HepG2 (cell line): ENCODE measurements around the gene MTREX.

ENCODE experiments used
- BHLHE40 ChIP-seq: IDR thresholded peaks from 2 replicates; pipeline ENCODE4 v1.6.1; 2011; ENCODE audit warnings: low read length, improper control_type of control experiment
- CHCHD3 ChIP-seq: sonication (generic); formaldehyde crosslinking; IDR thresholded peaks from 2 replicates; pipeline ENCODE4 v1.8.0; 2022; ENCODE audit warnings: mild to moderate bottlenecking, missing genetic modification reagents, moderate library complexity
- E2F1 ChIP-seq: sonication (generic); formaldehyde crosslinking; IDR thresholded peaks from 2 replicates; pipeline ENCODE4 v1.5.0; 2020; ENCODE audit warnings: missing genetic modification reagents
- EHMT2 ChIP-seq: fragments of 200-600 bp; sonication (generic); IDR thresholded peaks from 2 replicates; pipeline ENCODE4 v1.7.0; 2017; ENCODE audit warnings: antibody characterized with exemption, low read depth, low read length, borderline replicate concordance
- JARID2 ChIP-seq: sonication (generic); formaldehyde crosslinking; IDR thresholded peaks from 2 replicates; pipeline ENCODE4 v1.8.1; 2023; ENCODE audit warnings: missing genetic modification reagents, inconsistent platforms; ENCODE audit not compliant: insufficient replicate concordance
- MTA1 ChIP-seq: sonication (generic); formaldehyde crosslinking; IDR thresholded peaks from 2 replicates; pipeline ENCODE4 v1.4.0; 2020; ENCODE audit warnings: missing genetic modification reagents, mild to moderate bottlenecking, borderline replicate concordance
- POLR2A ChIP-seq, 2 experiments: IDR thresholded peaks; 2 replicates each; pipeline ENCODE4 v1.6.1; 2011; ENCODE audit warnings: low read depth in 2 of 2, low read length in 2 of 2, mild to moderate bottlenecking in 1 of 2, moderate library complexity in 1 of 2; ENCODE audit not compliant: insufficient read depth in 1 of 2
- PPARG ChIP-seq: conservative IDR thresholded peaks from 2 replicates; pipeline ENCODE4 v1.6.1; 2016; ENCODE audit warnings: missing biosample characterization, missing genetic modification reagents
- SAFB2 ChIP-seq: sonication (generic); formaldehyde crosslinking; IDR thresholded peaks from 2 replicates; pipeline ENCODE4 v1.5.1; 2020; ENCODE audit warnings: missing genetic modification reagents, low read depth, mild to moderate bottlenecking, borderline replicate concordance
- ZC3H4 ChIP-seq: sonication (generic); formaldehyde crosslinking; IDR thresholded peaks from 2 replicates; pipeline ENCODE4 v1.4.0; 2020; ENCODE audit warnings: missing genetic modification reagents, borderline replicate concordance
- ZNF331 ChIP-seq: sonication (generic); formaldehyde crosslinking; IDR thresholded peaks from 2 replicates; pipeline ENCODE4 v1.4.0; 2020; ENCODE audit warnings: missing genetic modification reagents
- ZNF446 ChIP-seq: sonication (generic); formaldehyde crosslinking; IDR thresholded peaks from 2 replicates; pipeline ENCODE4 v1.5.0; 2020; ENCODE audit warnings: mild to moderate bottlenecking, missing genetic modification reagents
- TF ChIP-seq, protein P1 (sequence below): sonication (generic); formaldehyde crosslinking; IDR thresholded peaks from 2 replicates; pipeline ENCODE4 v1.4.0; 2020; ENCODE audit warnings: missing genetic modification reagents
- TF ChIP-seq, protein P2 (sequence below): sonication (generic); formaldehyde crosslinking; IDR thresholded peaks from 2 replicates; pipeline ENCODE4 v1.5.0; 2020; ENCODE audit warnings: mild to moderate bottlenecking, missing genetic modification reagents, moderate library complexity

- TF ChIP-seq POLR2A (IDR thresholded peaks at IDR 0.05; ENCODE audit: insufficient read depth in 1 of 2, low read depth in 2 of 2, low read length in 2 of 2) = no peak
- no peak for TF ChIP-seq ZNF446 (CRISPR knock-in tag)
- TF ChIP-seq, protein P1, sequence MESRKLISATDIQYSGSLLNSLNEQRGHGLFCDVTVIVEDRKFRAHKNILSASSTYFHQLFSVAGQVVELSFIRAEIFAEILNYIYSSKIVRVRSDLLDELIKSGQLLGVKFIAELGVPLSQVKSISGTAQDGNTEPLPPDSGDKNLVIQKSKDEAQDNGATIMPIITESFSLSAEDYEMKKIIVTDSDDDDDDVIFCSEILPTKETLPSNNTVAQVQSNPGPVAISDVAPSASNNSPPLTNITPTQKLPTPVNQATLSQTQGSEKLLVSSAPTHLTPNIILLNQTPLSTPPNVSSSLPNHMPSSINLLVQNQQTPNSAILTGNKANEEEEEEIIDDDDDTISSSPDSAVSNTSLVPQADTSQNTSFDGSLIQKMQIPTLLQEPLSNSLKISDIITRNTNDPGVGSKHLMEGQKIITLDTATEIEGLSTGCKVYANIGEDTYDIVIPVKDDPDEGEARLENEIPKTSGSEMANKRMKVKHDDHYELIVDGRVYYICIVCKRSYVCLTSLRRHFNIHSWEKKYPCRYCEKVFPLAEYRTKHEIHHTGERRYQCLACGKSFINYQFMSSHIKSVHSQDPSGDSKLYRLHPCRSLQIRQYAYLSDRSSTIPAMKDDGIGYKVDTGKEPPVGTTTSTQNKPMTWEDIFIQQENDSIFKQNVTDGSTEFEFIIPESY (CRISPR knock-in tag) = no peak
- TF ChIP-seq ZNF331 (CRISPR knock-in tag) = no peak
- TF ChIP-seq, protein P2, sequence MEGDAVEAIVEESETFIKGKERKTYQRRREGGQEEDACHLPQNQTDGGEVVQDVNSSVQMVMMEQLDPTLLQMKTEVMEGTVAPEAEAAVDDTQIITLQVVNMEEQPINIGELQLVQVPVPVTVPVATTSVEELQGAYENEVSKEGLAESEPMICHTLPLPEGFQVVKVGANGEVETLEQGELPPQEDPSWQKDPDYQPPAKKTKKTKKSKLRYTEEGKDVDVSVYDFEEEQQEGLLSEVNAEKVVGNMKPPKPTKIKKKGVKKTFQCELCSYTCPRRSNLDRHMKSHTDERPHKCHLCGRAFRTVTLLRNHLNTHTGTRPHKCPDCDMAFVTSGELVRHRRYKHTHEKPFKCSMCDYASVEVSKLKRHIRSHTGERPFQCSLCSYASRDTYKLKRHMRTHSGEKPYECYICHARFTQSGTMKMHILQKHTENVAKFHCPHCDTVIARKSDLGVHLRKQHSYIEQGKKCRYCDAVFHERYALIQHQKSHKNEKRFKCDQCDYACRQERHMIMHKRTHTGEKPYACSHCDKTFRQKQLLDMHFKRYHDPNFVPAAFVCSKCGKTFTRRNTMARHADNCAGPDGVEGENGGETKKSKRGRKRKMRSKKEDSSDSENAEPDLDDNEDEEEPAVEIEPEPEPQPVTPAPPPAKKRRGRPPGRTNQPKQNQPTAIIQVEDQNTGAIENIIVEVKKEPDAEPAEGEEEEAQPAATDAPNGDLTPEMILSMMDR (CRISPR knock-in tag) = no peak
- no peak for TF ChIP-seq JARID2 (CRISPR knock-in tag)
- no peak for TF ChIP-seq EHMT2
- no peak for TF ChIP-seq E2F1 (CRISPR knock-in tag)
- no peak for TF ChIP-seq MTA1 (CRISPR knock-in tag)
- TF ChIP-seq PPARG (CRISPR knock-in tag) = no peak
- TF ChIP-seq BHLHE40 = no peak
- no peak for TF ChIP-seq CHCHD3 (CRISPR knock-in tag)
- no peak for TF ChIP-seq SAFB2 (CRISPR knock-in tag)
- no peak for TF ChIP-seq ZC3H4 (CRISPR knock-in tag)
These were observed 75.5 kb downstream of the MTREX start for GRCh38 chr5:55383254-55383653.
